Endothelial cell of umbilical vein (primary cell): ENCODE data around the gene UNC5C.

Experiments
- EZH2 ChIP-seq: IDR thresholded peaks from 2 replicates; pipeline ENCODE4 v1.6.1; 2012; ENCODE audit warnings: borderline replicate concordance, low read depth, mild to moderate bottlenecking, moderate library complexity, low read length, inconsistent platforms; ENCODE audit not compliant: severe bottlenecking
- FOS ChIP-seq: IDR thresholded peaks from 2 replicates; pipeline ENCODE4 v1.6.1; 2011; ENCODE audit warnings: mild to moderate bottlenecking, low read length, moderate library complexity, borderline replicate concordance; ENCODE audit not compliant: insufficient read depth
- MYC ChIP-seq: IDR thresholded peaks from one replicate; pipeline ENCODE4 v1.6.1; 2011; ENCODE audit warnings: mild to moderate bottlenecking, low read depth, low read length
- POLR2A ChIP-seq: IDR thresholded peaks from 2 replicates; pipeline ENCODE4 v1.6.1; 2012; ENCODE audit warnings: low read depth, mild to moderate bottlenecking, control low read depth, low read length
- TF ChIP-seq, protein P1 (sequence below), 2 donors: IDR thresholded peaks; 1 replicate in 1 of 2; 2 replicates in 1 of 2; pipeline ENCODE4 v1.5.1; 2011; ENCODE audit warnings: low read length in 2 of 2, mild to moderate bottlenecking in 2 of 2, moderate library complexity in 2 of 2, control low read depth in 1 of 2, inconsistent platforms in 1 of 2, low read depth in 1 of 2; ENCODE audit not compliant: insufficient read depth in 1 of 2; ENCODE audit errors: extremely low read depth in 1 of 2

DNA sequence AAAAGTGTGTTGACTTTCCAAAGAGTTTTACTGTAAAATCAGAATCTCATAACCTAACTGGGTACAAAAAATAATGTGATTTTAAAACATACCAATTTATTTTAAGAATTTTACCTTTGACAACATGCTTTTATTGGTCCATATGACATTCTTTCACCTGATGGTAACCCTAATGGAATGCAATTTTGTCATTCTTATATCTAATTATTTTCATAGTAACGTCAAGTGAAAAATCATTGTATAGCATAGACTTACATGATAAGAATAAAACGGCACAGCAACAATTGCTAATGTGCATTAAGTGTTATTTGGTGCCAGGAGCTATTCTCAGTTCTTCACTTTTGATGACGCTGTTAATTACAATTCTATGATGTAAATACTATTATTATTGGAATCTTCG lies 13.6 kb downstream of the UNC5C start:
- TF ChIP-seq, protein P1, sequence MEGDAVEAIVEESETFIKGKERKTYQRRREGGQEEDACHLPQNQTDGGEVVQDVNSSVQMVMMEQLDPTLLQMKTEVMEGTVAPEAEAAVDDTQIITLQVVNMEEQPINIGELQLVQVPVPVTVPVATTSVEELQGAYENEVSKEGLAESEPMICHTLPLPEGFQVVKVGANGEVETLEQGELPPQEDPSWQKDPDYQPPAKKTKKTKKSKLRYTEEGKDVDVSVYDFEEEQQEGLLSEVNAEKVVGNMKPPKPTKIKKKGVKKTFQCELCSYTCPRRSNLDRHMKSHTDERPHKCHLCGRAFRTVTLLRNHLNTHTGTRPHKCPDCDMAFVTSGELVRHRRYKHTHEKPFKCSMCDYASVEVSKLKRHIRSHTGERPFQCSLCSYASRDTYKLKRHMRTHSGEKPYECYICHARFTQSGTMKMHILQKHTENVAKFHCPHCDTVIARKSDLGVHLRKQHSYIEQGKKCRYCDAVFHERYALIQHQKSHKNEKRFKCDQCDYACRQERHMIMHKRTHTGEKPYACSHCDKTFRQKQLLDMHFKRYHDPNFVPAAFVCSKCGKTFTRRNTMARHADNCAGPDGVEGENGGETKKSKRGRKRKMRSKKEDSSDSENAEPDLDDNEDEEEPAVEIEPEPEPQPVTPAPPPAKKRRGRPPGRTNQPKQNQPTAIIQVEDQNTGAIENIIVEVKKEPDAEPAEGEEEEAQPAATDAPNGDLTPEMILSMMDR (IDR thresholded peaks at IDR 0.05; ENCODE audit: extremely low read depth in 1 of 2, insufficient read depth in 1 of 2, low read depth in 1 of 2, low read length in 2 of 2), result no peak
- TF ChIP-seq EZH2 (no peak), POLR2A (no peak), FOS (no peak), MYC (no peak)
